C4-2B (cell line): Measurements from ENCODE around the gene FSIP1.

ENCODE experiments used
- CTCF ChIP-seq: fragments of 450-650 bp; conservative IDR thresholded peaks from 2 replicates; pipeline ENCODE4 v1.5.1; 2017; ENCODE audit warnings: mild to moderate bottlenecking
- ZFX ChIP-seq: fragments of 450-650 bp; IDR thresholded peaks from 2 replicates; pipeline ENCODE4 v1.6.1; 2017

- TF ChIP-seq CTCF (no peak), ZFX (no peak)
These were observed 125.5 kb downstream of the FSIP1 start for GRCh38 chr15:39657181-39657580.
